AG10803 (cell line): ENCODE results near the gene RAI1.
A peak's percentile ranks its signal among the peaks of the same experiment; 100 is the strongest.

Experiments used
- DNase-seq: peaks from one replicate; pipeline ENCODE4 v3.0.0; 2010; ENCODE audit warnings: low read depth
- H3K4me3 ChIP-seq: 2 replicates; pipeline ENCODE4 v1.5.1; 2011; ENCODE audit warnings: mild to moderate bottlenecking, low read length, control low read depth
- CTCF ChIP-seq: conservative IDR thresholded peaks from 2 replicates; pipeline ENCODE4 v1.5.1; 2011; ENCODE audit warnings: mild to moderate bottlenecking, low read length, control low read depth, inconsistent platforms

Gene RAI1

GRCh38 chr17:17792037-17792550, 110.8 kb downstream of the RAI1 start:
- no peak for DNase-seq
- no peak overlapping the region for H3K4me3 ChIP-seq
- no peak for TF ChIP-seq CTCF

GRCh38 chr17:17792551-17793377, 111.5 kb downstream of the RAI1 start:
- peak; percentile 51 for DNase-seq
- no peak overlapping the region for H3K4me3 ChIP-seq

GRCh38 chr17:17793378-17794214, 112.3 kb downstream of the RAI1 start:
- no peak for TF ChIP-seq CTCF
- DNase-seq = no peak
- H3K4me3 ChIP-seq = no peak overlapping the region

More at GRCh38 chr17:17792551-17793377, 111.5 kb downstream of the RAI1 start:
- no peak for TF ChIP-seq CTCF

- no peak for TF ChIP-seq CTCF
- H3K4me3 ChIP-seq = no peak overlapping the region
- DNase-seq = no peak
Observed at GRCh38 chr17:17794382-17794781, 113.1 kb downstream of the RAI1 start.

GRCh38 chr17:17795296-17795695, 114.0 kb downstream of the RAI1 start:
- TF ChIP-seq CTCF = no peak
- no peak overlapping the region for H3K4me3 ChIP-seq
- no peak for DNase-seq

GRCh38 chr17:17795946-17796786, 114.9 kb downstream of the RAI1 start:
- no peak for DNase-seq
- no peak for TF ChIP-seq CTCF
- no peak overlapping the region for H3K4me3 ChIP-seq
